HG03108 (cell line): ENCODE results near the gene LRRC46.

Source experiments
- ATAC-seq: cut with Tn5 transposase; IDR thresholded peaks from one replicate; pipeline ENCODE4 v1.9.1; 2021; ENCODE audit warnings: moderate library complexity; ENCODE audit not compliant: unreplicated experiment

Gene LRRC46

GRCh38 chr17:47808830-47809480, 22.5 kb upstream of the LRRC46 start:
- ATAC-seq: no peak

DNA sequence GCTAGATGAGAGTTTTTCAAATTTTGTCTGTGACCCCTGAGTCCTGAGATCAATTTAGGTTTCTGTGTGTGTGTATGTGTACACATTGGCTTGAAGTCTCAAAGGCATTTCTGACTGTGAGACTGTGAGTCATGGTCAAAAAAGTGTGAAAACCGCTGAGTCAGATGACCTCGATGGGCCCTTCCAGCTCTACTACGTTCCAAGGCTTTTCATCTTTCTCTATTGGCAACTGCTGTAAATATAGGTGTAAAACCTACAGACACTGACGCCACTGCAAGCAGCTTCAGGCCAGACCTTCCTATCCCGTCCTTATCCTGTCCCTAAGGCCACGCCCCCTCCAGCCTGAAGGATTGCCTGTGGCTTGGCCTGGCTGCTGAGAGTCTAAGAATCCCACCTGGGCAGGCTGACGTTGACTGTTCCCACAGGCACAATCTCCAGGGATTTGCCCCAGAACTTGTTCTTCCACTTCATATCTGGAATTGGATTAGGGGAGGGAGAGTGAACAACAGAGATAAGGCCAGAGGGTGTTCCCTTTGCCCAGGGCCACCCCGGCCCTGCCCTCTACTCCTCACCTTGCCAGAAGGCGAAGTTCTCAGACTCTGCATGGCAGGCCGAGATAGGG, 21.2 kb upstream of the LRRC46 start:
- ATAC-seq: no peak

GRCh38 chr17:47810901-47811635, 20.4 kb upstream of the LRRC46 start:
- no peak for ATAC-seq

- no peak for ATAC-seq
Observed at GRCh38 chr17:47811709-47812108, 19.8 kb upstream of the LRRC46 start.

DNA sequence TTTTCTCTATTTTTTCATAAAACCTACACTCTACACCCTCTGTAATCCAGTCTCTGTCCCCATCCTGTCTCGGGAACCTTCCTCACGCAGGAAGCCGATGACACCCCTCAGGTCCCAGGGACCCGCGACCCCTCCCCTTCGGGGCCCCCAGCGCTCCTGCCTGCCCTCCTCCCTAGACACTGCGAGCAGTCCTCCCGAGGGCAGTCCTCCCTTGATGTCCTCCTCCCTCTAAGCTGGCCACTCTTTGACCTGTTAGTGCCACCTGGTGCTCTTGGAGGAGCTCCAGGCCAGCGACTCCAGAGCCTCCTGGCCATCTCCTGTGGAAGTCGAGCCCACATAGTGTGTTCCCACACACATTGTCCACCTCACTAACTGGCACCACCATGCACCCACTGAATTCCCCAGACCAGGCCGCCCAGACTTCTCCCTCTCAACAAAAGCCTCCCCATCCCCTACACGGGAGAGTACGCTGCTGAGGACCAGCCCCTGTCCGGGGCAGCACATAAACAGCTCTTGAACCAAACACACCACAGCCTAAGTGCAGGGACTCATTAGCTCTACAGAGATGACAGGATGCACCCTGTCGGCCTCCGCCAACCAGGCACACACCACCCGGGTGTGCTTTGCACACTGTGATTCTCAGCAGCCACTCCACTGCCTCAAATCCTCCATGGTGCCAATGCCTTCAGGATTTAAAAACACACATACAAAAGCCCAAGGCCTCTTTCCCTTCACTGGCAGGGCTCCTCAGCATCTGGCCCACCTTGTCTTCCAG, 19.1 kb upstream of the LRRC46 start:
- no peak for ATAC-seq

DNA sequence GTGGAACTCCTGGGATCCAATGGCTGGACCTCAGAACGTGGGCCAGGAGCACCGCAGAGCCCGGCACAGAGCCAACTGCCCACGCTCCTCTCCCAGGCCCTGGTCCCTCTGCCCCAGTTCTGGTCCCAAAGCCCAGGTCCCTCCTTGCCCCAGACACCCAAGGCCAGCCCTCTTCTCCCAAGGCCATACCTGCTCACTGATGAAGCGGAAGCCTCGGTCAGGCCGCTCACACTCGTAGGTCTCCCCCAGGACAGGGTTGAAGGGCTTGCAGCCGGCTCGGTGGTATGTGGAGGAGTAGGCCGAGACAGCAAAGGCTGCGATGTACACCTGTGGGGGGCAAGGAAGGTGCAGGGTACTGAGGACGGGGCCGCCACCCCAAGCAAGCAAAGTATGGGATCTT, 18.4 kb upstream of the LRRC46 start:
- ATAC-seq: no peak

- ATAC-seq: no peak
Observed at GRCh38 chr17:47813512-47814031, 17.9 kb upstream of the LRRC46 start.

DNA sequence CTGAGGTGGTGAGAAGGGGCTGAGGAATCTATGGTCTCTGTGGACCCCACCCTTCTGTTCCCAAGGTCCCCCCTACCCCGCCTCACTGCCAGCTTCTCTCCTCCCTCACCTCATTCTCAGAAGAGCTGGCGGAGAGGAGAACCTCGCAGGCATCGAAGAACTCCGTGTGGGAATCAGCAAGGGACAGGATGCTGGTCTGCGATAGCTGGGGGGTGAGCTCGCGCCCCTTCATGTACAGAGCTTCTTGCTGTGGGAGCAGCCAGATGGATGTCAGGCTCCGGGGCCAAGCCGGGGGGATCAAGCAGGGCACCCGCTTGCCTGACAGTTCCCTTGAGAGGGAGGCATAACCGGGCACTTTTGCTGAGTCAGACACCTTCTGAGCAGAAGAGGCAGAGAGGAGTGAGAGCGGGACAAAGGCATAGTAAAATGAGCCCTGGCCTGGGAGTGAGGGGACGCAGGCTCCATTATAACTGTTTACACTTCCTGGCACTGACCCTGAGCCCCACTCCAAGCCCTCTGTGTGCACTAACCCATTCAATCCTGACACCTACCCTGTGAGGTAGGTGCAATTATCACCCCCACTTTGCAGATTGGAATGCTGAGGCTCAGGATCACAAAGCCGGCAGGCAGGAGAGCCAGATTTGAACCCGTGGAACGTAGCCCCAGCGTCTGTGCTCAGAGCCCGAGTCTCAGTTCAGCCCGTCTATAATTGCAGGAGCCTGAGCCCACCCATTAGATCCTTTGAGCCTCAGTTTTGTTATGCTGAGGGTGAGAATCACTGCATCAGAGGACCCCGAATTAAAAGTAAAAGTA, 16.2 kb upstream of the LRRC46 start:
- no peak for ATAC-seq

DNA sequence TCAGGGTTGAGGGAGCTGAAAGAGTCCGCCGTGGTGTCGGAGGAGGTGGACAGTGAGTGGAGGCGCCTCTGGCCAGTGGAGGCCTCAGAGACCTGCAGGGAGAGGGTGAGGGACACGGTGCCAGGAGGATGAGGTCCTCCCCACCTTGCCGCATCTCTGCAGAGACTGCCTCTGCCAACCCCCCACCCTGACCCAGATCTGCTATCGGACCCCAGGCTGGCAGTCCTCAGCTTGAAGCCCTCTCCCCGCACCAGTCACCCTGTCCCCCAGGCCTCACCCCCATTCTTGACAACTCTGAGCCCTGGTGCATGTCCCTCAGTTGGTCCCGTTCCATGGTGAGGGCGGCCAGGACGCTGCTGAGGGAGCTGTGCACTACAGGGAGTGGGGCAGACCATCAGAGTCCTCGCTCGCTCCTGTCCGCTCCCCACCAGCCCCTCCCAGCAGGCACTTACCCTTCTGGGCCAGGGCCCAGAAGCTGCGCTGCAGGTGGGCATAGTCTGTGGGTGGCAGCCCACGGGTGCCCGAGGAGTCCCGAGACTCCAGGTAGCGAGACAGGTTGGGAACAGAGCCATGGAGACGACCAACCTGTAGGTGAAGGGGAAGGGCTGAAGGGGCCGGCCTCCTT, 15.2 kb upstream of the LRRC46 start:
- no peak for ATAC-seq

GRCh38 chr17:47816947-47817346, 14.5 kb upstream of the LRRC46 start:
- ATAC-seq: no peak

DNA sequence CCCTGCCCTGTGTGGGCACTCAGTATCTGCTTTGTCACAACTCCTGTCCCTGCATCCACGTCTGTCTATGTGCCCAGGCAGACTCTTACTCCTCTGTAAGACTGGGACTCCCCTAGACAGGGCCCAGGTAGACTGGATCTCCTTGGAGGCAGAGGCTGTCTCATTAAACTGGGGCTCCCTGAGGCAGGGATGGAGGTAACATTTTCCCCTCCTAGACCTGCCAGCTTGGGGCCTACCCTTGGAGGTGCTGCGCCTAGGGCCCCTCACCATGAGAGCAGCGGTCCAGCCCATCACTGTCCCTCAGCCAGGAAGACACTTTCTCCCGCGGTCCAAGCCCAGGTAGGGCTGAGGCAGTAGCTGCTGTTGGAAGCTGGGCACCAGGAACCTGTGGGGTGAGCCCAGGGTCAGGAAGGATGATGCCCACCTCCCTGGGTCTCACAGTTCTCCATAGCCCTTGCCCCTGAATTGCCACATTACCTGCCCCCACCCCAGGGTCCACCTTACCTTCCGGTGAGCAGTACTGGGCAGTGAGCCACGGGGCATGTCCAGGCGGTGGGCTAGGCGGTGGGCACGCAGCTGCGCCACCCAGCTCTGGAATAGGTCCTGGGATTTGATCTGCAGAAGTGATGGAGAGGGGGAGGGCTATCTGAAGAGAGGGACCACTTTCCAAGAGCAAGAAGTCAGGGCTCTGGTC, 13.3 kb upstream of the LRRC46 start:
- no peak for ATAC-seq

- no peak for ATAC-seq
Observed at GRCh38 chr17:47819475-47819874, 12.0 kb upstream of the LRRC46 start.

GRCh38 chr17:47820033-47820789, 11.3 kb upstream of the LRRC46 start:
- ATAC-seq: no peak

DNA sequence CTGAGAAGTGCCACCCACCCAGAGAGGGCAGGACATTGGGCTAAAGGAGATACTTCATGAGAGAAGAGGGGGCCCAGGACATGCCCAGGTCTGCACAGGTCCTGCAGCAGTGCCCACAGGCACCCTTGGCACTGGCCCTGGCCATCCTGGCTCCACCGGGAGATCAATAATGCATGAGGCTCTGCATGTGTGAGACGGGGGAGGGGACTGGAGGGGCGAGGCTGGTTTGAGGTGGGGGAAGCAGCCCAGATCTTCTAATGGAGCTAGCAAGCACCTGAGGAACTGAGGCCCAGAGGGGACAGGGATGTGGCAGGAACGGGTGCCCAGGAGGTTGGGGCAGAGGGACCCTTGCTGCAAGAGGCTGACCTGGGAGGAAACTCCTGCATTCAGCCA, 10.4 kb upstream of the LRRC46 start:
- peak; percentile 5 for ATAC-seq

DNA sequence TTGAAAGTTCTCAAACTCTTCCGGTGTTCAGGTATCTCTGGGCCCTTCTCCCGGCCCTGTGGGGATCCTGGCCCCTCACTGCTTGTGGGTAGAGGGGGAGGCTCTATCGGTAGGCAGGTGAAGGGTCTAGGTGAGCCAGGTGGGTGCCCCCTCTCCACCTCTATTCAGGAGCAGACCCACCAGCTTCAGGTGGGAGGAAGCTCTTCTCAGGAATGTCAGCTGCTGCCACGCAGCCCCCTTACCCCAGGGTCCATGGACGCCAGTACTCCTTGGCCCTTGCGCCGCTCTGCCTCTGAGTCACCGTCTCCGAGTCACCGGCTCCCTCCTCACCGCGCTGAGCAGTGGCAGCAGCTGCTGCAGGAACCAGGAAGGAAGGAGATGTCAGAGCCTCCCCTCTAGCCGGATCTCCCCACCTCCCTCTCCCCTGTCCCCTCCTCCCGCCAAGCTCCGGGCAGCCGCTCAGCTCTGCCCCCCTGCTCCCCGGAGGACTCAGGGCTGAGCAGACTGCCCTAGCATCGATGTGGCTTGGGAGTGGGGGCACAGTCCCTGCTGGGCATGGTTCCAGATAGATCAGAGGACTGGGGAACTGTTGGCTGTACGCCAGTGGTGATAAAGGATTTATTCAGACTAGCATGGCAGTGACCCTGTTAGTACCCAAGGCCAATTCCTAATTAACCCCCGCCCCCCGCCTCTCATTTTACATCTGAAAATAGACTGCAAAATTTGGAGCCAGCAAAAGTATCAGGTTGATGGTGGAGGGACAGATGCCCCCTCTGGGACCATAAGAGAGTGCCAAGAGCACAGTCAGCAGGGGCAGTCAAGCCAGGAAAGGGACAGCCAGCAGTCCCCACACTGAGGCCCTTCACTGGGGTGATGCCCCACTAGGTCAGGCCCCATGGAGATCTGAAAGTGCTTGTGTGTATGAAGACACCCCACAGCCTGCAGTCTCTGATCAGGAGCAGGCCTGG, 9.8 kb upstream of the LRRC46 start, which contains the start of gene OSBPL7:
Gene OSBPL7, minus strand, starts transcription at position 371 of the 968 bp plus-strand sequence. CDS start 1,516 bp downstream, outside the sequence.
- ATAC-seq: peak; percentile 79

- no peak for ATAC-seq
Observed at GRCh38 chr17:47822785-47823184, 8.7 kb upstream of the LRRC46 start.

GRCh38 chr17:47823519-47823918, 8.0 kb upstream of the LRRC46 start:
- ATAC-seq: no peak
